Nephron (organoid): Measurements from ENCODE around the gene BRSK1.

Source experiments
- H3K27ac Mint-ChIP-seq, 3 experiments: 2 replicates each; pipeline ENCODE4 v1.8.0; 2020; ENCODE audit warnings: mixed read lengths in 3 of 3, mild to moderate bottlenecking in 2 of 3, moderate library complexity in 1 of 3
- H3K27me3 Mint-ChIP-seq: 2 replicates; pipeline ENCODE4 v1.8.0; 2021; ENCODE audit warnings: low read depth, mild to moderate bottlenecking, moderate library complexity, mixed read lengths
- H3K36me3 Mint-ChIP-seq: 2 replicates; pipeline ENCODE4 v1.8.0; 2020; ENCODE audit warnings: low read depth, mixed read lengths
- H3K4me1 Mint-ChIP-seq: 2 replicates; pipeline ENCODE4 v1.8.0; 2020; ENCODE audit warnings: mixed read lengths
- H3K4me3 Mint-ChIP-seq, 3 experiments: 2 replicates each; pipeline ENCODE4 v1.8.0; 2020; ENCODE audit warnings: mild to moderate bottlenecking in 3 of 3, mixed read lengths in 3 of 3, moderate library complexity in 2 of 3
- H3K9me3 Mint-ChIP-seq: 2 replicates; pipeline ENCODE4 v1.8.0; 2020; ENCODE audit warnings: mixed read lengths
- TF ChIP-seq, protein P1 (sequence below), 3 experiments: fragments of 200-600 bp; sonication (generic); IDR thresholded peaks; one replicate each; pipeline ENCODE4 v1.5.0; 2021; ENCODE audit warnings: antibody characterized with exemption in 3 of 3; ENCODE audit not compliant: unreplicated experiment in 3 of 3

BRSK1 gene

GRCh38 chr19:55341171-55341588, 57.4 kb downstream of the BRSK1 start:
- Mint-ChIP-seq H3K9me3 (no peaks in the 10 kb centered on the region), H3K4me3 (peak overlapping the region; percentile 90 to 98 (median 94)), H3K27ac (peak overlapping the region; percentile 31 to 98 (median 87)), H3K4me1 (peaks cover 28% of the 10 kb centered on the region), H3K36me3 (peaks cover 16% of the 10 kb centered on the region), H3K27me3 (peaks cover 4% of the 10 kb centered on the region)
- TF ChIP-seq, protein P1, sequence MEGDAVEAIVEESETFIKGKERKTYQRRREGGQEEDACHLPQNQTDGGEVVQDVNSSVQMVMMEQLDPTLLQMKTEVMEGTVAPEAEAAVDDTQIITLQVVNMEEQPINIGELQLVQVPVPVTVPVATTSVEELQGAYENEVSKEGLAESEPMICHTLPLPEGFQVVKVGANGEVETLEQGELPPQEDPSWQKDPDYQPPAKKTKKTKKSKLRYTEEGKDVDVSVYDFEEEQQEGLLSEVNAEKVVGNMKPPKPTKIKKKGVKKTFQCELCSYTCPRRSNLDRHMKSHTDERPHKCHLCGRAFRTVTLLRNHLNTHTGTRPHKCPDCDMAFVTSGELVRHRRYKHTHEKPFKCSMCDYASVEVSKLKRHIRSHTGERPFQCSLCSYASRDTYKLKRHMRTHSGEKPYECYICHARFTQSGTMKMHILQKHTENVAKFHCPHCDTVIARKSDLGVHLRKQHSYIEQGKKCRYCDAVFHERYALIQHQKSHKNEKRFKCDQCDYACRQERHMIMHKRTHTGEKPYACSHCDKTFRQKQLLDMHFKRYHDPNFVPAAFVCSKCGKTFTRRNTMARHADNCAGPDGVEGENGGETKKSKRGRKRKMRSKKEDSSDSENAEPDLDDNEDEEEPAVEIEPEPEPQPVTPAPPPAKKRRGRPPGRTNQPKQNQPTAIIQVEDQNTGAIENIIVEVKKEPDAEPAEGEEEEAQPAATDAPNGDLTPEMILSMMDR (IDR thresholded peaks at IDR 0.05; ENCODE audit: unreplicated experiment in 3 of 3): no peak

- peaks cover 2% of the 10 kb centered on the region for H3K27me3 Mint-ChIP-seq
- H3K4me3 Mint-ChIP-seq: peak overlapping the region; percentile 76 to 90 (median 88)
- H3K9me3 Mint-ChIP-seq: no peaks in the 10 kb centered on the region
- peaks cover 16% of the 10 kb centered on the region for H3K36me3 Mint-ChIP-seq
- H3K27ac Mint-ChIP-seq: peak overlapping the region in 2 of 3 experiments; percentile 31 to 87
- TF ChIP-seq, protein P1 (IDR thresholded peaks at IDR 0.05; ENCODE audit: unreplicated experiment in 3 of 3): no peak
- H3K4me1 Mint-ChIP-seq: peaks cover 28% of the 10 kb centered on the region
Observed at GRCh38 chr19:55341595-55342531, 58.1 kb downstream of the BRSK1 start.

DNA sequence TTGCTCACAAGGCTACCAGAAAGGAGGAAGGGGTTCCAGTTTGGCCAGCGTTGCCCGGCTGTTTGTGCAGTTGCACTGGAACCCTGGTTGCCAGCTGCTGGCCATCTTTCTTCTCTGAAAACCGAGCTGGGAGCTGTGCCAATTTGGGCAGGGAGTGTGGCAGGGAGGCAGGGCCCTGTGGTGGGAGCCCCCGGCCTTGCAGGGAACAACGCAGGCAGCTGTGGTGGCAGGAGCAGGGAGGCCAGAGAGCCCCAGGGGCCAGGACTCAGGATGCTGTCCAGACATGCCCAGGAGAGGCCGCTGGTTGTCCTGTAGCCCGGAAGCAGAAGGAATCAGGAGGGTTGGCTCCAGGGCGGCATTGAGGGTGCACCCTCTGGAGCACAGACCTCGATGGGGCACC, 60.6 kb downstream of the BRSK1 start:
- no peaks in the 10 kb centered on the region for H3K9me3 Mint-ChIP-seq
- peaks cover 19% of the 10 kb centered on the region for H3K36me3 Mint-ChIP-seq
- peaks cover 4% of the 10 kb centered on the region for H3K27me3 Mint-ChIP-seq
- TF ChIP-seq, protein P1 (IDR thresholded peaks at IDR 0.05; ENCODE audit: unreplicated experiment in 3 of 3): no peak
- H3K4me1 Mint-ChIP-seq: peaks cover 36% of the 10 kb centered on the region
- H3K4me3 Mint-ChIP-seq: no peak overlapping the region
- H3K27ac Mint-ChIP-seq: no peak overlapping the region

DNA sequence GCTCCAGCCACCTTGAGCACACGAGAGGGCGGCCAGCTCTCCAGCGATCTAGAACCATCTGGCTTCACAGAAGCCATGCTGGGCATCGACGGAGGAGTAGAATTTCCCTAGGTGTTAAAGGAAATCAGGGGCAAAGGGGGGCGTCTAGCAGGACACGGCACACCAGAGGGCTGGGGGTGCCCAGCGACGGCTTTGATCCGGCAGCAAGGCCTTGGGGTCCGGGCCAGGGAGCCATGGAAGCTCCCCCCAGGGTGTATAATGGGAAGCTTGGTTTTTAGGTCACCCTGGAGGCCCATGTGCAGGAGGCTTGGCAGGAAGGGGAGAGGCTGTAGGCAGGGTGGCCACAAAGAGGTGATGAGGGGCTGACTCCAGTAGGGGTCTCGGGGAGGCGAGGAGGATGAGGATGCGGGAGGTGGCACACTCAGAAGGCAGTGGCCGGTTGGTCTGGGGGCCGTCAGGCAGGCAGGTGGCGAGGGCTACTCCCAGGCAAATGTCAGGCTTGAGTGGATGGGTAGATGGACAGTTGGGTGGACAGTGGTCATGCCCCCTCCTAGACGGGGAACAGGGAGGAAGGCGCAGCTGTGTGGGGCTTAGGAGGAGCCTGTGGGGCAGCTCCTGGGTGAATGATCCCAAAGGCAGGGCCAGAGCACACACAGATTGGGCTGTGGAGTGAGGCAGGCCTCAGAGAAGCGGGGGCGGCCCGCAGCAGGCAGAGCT, 61.5 kb downstream of the BRSK1 start:
- TF ChIP-seq, protein P1 (IDR thresholded peaks at IDR 0.05; ENCODE audit: unreplicated experiment in 3 of 3): no peak
- peaks cover 36% of the 10 kb centered on the region for H3K4me1 Mint-ChIP-seq
- H3K27ac Mint-ChIP-seq: peak overlapping the region in 1 of 3 experiments; percentile 26
- peak overlapping the region; percentile 7 to 56 (median 44) for H3K4me3 Mint-ChIP-seq
- peaks cover 19% of the 10 kb centered on the region for H3K36me3 Mint-ChIP-seq
- peaks cover 4% of the 10 kb centered on the region for H3K27me3 Mint-ChIP-seq
- no peaks in the 10 kb centered on the region for H3K9me3 Mint-ChIP-seq

DNA sequence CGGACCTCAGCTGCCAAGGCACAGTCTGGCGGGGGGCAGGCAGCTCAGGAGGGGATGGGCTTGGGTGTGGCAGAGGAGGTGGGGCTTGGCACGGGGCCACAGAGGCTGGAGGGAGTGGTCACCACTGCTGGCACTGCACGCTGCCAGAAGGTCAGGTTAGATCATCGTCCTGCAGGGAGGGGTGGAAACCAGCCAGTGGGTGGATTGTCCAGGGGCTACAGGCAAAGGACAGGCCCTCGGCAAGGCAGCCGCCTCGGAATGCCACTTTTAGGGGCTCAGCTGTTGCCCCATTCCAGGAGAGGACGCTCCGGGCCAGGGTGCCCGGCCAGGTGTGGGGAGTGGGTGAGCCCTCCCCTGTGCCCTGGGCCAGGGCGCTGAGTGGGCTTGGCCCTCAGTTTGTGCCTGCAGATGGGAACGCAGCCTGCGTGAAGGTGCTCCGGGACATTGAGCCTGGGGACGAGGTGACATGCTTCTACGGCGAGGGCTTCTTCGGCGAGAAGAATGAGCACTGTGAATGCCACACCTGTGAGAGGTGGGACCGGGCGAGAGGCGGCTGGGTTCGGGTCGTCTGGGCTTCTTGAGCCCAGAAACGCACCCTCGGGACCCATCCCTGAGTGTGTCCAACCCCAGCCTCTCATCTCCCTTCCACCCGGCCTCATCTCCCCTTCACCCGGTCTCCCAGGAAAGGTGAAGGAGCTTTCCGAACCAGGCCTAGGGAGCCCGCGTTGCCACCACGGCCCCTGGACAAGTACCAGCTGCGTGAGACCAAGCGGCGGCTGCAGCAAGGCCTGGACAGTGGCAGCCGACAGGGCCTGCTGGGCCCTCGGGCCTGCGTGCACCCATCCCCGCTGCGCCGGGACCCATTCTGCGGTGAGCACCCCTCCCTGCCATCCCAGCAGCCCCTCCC, 62.3 kb downstream of the BRSK1 start:
- Mint-ChIP-seq H3K27ac (no peak overlapping the region), H3K4me3 (peak overlapping the region in 1 of 3 experiments; percentile 56), H3K36me3 (peaks cover 19% of the 10 kb centered on the region), H3K4me1 (peaks cover 36% of the 10 kb centered on the region), H3K9me3 (no peaks in the 10 kb centered on the region), H3K27me3 (peaks cover 12% of the 10 kb centered on the region)
- TF ChIP-seq, protein P1 (IDR thresholded peaks at IDR 0.05; ENCODE audit: unreplicated experiment in 3 of 3): no peak
